SU-DHL-6 (cell line): ENCODE data around the gene EIF1.

Experiments used
- CTCF ChIP-seq: fragments of 200-600 bp; sonication (generic); IDR thresholded peaks from one replicate; pipeline ENCODE4 v1.5.1; 2017; ENCODE audit warnings: antibody characterized with exemption, mild to moderate bottlenecking, low read length, moderate library complexity; ENCODE audit not compliant: insufficient read depth, poor library complexity, severe bottlenecking
- EZH2phosphoT487 ChIP-seq: fragments of 200-600 bp; sonication (generic), shearing (Covaris generic); conservative IDR thresholded peaks from 2 replicates; pipeline ENCODE4 v1.6.1; 2018; ENCODE audit warnings: mild to moderate bottlenecking, antibody characterized with exemption, low read length, moderate library complexity, mixed read lengths

DNA sequence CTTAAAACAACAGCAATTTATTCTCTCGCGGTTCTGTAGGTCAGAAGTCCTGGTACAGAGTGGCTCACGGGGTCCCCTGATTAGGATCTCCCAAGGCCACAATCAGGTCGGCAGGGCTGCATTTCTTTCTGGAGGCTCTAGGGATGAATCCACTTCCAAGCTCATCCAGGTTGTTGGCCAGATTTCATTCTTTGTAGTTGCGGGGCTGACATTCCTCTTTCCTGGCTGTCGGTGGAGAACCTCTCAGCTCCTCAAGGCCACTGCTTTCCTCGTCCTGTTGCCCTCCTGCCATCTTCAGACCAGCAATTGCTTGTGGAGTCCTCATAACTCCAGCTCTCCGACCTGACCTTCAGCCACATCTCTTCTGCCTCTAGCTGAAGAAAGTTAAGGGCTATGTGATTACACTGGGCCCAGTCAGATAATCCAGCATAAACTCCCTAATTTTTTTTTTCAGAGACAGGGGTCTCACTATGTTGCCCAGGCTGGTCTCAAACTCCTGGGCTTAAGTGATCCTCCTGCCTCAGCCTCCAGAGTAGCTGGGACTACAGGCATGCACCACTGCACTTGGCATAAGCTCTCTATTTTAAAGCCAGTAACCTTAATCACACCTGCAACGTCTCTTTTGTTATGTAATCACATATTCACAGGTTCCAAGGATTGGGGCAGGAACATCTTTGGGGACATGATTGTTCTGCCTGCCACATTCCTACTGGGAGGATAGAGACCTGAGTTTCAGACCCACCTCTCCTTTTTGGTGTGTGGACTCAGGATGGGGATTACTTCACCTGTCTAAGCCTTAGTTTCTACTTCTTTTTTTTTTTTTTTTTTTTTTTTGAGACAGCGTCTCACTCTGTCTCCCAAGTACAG is 19.4 kb downstream of the EIF1 start:
- TF ChIP-seq CTCF (no peak), EZH2phosphoT487 (no peak)
